T1000 (cell line): ENCODE results near the gene TMUB1.

Source experiments
- DNase-seq: peaks from one replicate; lab custom pipeline; 2025; ENCODE audit warnings: mixed read lengths; lab: John Stamatoyannopoulos, UW

Gene TMUB1

GRCh38 chr7:151085329-151085690 is 2.0 kb upstream of the TMUB1 start:
- DNase-seq: no peak

- DNase-seq: no peak
These were observed 499 bp upstream of the TMUB1 start for GRCh38 chr7:151083824-151084160.

- no peak for DNase-seq
These were observed 887 bp downstream of the TMUB1 start for GRCh38 chr7:151082141-151083070.

GRCh38 chr7:151081170-151082101 is 1.9 kb downstream of the TMUB1 start:
- DNase-seq: no peak

- peak; percentile 79 for DNase-seq
These were observed 2.6 kb downstream of the TMUB1 start, which contains the start of gene FASTK for GRCh38 chr7:151080522-151081169. Gene FASTK, minus strand, starts transcription at chr7:151080809. Its CDS starts 43 bp downstream, at chr7:151080766.

GRCh38 chr7:151080067-151080521 is 3.2 kb downstream of the TMUB1 start:
- no peak for DNase-seq

- DNase-seq: no peak
These were observed 3.9 kb downstream of the TMUB1 start for GRCh38 chr7:151079199-151079910.

- DNase-seq: no peak
These were observed 4.9 kb downstream of the TMUB1 start for GRCh38 chr7:151078233-151079040.

GRCh38 chr7:151077705-151078232 is 5.5 kb downstream of the TMUB1 start:
- no peak for DNase-seq

- DNase-seq: no peak
These were observed 6.2 kb downstream of the TMUB1 start for GRCh38 chr7:151076863-151077704.

GRCh38 chr7:151075978-151076426 is 7.3 kb downstream of the TMUB1 start:
- DNase-seq: no peak

GRCh38 chr7:151075662-151075971 is 7.7 kb downstream of the TMUB1 start:
- no peak for DNase-seq

- DNase-seq: no peak
These were observed 8.3 kb downstream of the TMUB1 start for GRCh38 chr7:151074817-151075661.

- no peak for DNase-seq
These were observed 9.3 kb downstream of the TMUB1 start for GRCh38 chr7:151073990-151074389.

- no peak for DNase-seq
These were observed 12.0 kb downstream of the TMUB1 start for GRCh38 chr7:151071032-151071866.

- DNase-seq: no peak
These were observed 12.7 kb downstream of the TMUB1 start for GRCh38 chr7:151070574-151070960.

- no peak for DNase-seq
These were observed 13.3 kb downstream of the TMUB1 start for GRCh38 chr7:151069841-151070573.
